HG02973 (cell line): ENCODE data around the gene CAMTA1.

Experiments
- ATAC-seq: cut with Tn5 transposase; IDR thresholded peaks from one replicate; pipeline ENCODE4 v1.9.1; 2021; ENCODE audit warnings: moderate library complexity; ENCODE audit not compliant: unreplicated experiment

The CAMTA1 gene

GRCh38 chr1:7220712-7221252 lies 435.5 kb downstream of the CAMTA1 start:
- ATAC-seq: no peak

DNA sequence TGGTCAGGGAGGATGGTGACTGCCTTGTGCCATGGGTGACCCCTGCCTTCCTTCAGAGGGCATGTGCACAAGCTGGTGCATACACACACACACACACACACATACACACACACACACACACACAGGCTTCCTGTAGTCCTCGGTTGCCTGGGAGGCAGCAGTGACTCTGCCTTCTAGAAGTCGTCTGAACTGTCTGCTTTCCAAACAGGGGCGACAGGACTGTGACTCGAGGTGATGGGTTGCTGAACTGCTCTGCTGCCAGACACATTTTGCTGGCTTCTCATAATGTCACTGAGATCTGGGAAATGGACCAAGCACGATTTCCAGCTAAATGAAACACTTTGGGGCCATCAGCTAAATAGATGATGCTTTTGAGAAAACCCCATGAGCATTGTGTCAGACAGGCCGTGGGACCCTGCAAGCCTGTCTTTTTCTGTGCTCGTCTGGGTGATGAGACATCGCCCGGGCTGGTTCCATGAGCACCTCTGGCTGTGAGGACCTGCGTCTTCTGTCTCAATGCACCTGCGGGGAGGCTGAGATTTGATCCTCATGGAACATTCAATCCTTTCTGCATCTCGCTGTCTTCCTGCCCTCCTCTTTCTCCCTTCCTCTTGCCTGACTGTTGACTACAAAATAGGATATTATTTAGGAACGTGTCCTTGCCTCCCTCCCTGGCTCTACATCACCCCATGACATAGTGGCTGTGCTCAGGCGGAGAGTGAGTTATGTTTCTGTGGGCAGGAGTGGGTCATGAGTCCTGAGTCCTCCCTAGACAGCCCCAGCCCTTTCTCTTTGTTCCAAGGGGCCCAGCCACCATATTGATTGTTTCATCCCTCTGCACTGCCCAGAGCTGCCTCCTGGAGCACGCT lies 436.8 kb downstream of the CAMTA1 start:
- no peak for ATAC-seq

DNA sequence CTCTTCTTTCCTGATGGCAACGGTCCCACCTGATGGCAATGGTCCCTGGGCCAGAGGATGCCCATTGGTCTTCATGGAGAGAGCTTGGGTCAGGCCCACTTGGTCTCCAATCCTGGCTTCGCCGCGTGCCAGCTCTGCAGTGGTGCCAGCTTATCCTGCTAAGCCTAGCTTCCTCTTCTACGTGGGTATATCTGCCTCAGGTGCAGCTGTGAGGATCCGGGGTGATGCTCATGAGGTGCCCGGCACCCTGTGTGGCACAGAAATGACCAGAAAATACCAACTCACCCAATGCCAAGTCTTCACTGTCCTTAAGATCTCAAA lies 437.4 kb downstream of the CAMTA1 start:
- ATAC-seq: no peak

DNA sequence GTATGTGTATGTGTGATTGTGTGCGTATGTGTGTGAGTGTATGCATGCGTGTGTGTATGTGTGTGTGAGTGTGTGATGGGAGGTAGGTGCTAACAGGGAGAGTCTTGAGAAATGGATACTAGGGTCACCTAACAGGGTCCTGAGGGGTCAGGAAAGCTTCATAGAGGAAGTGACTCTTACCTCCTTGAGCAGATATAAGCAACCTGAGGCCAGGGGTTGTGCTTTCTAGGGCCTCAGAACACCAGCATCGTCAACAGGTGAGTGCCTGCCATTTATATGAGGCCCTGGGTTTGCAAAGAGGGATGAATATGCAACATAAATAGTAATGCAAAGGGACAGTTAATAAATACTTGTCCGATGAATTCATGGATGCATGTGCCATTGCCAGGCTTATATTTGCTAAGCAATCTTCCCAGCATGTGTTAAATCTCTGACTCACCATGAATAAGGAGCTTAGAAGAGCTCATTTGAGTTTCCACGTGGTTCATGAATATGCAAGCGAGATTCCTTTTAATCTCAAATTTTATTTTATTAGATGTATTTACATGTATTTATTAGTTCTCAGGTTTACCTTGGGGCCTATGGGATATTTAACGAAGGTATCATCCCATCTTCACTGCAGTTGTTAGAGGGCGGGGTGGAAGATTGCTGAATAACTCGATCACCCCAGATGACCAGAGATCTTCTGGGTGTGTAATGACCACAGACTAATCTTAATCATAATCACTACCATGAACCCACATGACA lies 438.3 kb downstream of the CAMTA1 start:
- ATAC-seq: no peak

GRCh38 chr1:7224081-7224534 lies 438.9 kb downstream of the CAMTA1 start:
- ATAC-seq: no peak

- no peak for ATAC-seq
Measured at GRCh38 chr1:7224644-7225043, 439.4 kb downstream of the CAMTA1 start.

DNA sequence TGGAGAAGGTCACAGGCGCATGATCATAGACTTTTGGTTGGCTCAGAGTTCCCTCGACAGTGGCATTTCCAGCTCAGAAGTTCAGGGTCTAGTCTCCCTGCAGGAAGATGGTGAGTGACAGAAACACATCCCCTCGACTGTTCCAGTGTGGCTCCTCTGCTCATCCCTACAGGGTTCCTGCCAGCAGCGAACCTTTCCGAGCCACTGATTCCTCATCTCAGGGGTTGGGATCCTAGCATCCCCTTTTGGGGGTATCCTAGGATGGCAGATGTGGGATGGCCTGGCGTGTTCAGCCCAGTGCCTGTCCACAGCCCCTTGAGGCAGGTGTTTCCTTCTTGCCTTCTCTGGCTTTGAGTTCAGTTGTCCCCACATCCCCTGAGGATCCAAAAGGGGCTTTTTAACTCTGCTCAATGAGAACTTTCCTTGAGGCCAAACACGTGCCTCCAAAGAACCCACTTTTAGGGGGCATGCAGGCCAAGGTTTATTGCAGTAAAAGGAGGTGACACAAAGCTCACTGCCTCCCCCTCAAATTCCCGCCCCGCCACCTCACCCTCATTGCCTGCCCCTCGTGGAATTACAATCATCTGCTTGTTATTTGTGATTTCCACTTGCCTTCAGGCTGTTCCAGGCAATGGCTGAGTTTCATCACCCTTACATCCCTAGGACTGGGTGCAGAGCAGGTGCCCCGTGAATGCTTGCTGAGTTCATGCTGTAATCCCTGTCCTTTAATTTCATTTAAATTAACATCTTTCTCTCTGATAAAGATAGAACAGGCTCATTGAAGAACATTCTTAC lies 440.7 kb downstream of the CAMTA1 start:
- ATAC-seq: no peak

DNA sequence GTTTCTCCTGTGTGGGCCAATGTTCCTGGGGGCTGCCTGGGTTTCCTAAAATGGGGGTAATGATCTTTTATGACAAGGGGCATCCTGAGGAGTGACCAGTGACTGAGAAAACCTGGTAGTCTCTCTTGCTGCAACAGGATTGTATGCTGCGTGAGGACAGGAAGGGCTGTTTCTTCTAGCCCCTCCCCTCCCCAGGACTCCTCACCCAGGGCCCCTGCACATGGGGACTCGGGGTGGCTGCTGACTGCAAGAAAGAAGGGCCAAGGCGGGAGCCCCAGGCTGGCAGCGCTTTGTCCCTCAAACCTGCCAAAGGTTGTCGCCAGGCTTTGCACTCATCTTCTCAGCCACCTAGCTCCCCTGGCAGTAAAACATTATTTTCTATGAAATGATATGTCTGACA lies 442.4 kb downstream of the CAMTA1 start:
- no peak for ATAC-seq

GRCh38 chr1:7228252-7228961 lies 443.2 kb downstream of the CAMTA1 start:
- ATAC-seq: no peak

DNA sequence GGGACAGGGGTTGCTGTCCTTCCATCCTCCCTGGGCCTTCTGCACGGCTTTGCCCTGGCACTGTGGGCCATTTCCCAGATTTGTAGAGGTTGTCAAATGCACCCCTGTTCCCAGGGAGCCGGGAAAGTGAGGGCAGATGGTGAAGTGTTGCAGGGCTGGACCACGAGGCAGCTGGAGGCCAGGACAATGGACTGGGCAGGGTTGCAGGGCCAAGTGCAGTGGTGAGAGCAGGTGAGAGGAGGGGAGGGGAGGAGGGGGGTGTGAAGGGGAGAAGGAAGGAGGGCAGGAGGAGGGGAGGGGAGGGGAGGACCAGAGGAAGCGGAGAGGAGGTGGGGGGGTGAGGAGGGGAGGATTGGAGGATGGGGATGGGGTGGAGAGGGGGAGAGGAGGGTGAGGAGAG lies 443.9 kb downstream of the CAMTA1 start:
- no peak for ATAC-seq

DNA sequence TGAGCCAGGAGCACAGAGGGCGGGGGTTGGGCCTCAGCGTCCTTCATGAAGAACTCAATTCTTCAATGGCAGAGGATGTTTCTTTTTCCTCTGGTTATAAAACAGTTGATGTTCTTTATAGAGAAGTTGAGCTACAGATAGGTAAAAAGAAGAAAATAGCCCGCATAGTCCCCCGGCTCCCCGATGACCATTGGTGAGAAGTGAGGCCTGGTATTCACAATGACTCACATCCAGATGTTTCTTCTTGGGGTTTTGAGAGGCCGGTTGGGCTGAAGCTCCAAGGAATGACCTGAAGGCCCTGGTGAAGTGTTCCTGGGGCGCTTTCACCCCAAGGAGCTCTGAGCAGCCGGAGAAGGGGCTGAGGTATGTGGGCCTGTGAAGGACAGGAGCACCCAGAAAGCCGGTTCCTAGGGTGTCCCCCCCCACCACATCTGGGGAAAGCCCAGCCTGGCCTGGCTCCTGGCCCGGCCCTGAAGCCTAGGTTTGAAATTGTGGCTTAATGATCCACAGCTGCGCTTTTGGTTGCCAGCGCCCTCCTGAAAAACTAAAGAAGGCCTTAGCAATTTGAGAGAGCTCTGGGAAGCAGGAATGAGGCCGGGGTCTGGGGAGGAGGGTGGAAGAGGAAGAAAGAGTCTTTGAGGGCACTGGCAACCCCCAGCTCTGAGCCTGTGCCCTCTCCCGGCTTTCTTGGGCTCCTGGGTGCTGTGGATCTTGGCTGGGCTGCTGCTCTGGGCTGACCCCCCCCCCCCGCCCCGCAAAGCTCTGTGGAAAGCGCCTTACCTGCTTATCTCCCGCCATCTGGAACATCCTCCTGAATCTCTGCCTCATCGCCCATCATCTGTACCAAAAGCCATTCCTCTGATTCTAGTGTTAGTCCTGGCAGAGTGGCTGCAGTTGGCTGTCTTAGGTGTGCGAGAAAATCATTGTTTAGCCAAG lies 444.7 kb downstream of the CAMTA1 start:
- ATAC-seq: no peak

- no peak for ATAC-seq
Measured at GRCh38 chr1:7232441-7233236, 447.4 kb downstream of the CAMTA1 start.

DNA sequence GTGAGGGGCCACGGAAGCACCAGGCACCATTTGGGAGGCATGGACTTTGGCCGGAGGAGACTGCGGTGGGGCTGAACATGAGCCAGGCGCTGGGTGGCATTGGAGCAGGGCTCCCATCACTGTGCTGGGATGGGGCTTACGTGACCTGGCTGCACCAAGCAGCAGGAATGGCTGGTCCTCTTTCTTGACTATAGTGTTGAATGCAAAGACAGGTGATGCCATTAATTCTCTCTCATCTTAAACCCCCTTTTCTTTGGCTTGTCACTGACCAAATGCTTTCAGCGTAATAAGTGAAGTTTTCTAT lies 447.9 kb downstream of the CAMTA1 start:
- ATAC-seq: no peak

DNA sequence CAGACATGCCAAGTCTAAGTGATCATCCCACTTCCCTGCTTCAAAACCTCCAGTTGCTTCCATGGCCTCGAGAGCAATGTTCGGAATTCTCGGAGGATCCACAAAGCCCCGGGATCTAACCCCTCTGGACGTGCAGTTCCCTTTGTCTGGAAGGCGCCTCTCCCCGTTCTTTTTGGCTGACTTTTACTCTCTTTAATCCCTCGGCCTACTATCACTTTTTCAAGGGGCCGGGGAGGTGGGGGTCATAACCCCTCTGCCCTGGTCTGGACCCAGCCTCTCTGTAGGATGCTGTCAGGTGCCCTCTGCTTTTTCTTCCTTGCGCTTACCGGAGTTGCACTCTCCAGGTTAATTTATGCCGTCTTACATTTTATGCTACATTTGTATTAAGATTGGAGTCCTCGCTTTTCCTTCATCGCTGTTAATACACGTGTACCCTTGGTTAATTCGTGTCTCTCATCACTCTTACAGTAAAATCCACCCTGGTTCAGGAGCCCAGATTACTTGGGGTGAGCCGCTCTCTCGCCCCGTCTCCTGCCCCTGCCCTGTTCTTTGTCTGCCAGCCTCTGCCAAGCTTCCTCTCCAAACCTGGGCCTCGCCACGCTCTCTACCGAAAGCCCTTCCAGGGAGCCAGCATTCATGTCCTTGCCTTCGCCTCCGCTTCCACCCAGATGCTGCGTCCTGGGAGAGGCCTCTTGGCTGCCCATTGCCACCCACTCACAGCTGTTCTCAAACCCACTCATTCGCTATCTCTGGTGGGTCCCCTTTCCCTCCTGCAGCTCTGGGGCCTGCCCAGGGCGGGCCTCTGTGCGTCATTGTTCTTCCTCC lies 448.6 kb downstream of the CAMTA1 start:
- no peak for ATAC-seq

DNA sequence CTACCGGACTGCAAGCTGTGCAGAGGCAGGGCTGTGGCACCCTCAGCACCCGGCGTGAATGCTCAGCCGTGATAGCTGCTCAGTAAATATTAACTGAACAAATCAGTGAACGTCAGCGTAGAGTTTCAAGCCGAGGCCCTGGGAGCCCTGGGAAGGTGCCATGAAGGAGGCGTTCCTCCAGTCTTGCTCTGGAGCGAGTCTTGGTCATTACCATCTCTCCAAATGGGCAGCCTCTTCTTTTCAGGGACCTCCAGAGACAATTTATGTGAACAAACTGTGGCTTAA lies 449.2 kb downstream of the CAMTA1 start:
- ATAC-seq: no peak

DNA sequence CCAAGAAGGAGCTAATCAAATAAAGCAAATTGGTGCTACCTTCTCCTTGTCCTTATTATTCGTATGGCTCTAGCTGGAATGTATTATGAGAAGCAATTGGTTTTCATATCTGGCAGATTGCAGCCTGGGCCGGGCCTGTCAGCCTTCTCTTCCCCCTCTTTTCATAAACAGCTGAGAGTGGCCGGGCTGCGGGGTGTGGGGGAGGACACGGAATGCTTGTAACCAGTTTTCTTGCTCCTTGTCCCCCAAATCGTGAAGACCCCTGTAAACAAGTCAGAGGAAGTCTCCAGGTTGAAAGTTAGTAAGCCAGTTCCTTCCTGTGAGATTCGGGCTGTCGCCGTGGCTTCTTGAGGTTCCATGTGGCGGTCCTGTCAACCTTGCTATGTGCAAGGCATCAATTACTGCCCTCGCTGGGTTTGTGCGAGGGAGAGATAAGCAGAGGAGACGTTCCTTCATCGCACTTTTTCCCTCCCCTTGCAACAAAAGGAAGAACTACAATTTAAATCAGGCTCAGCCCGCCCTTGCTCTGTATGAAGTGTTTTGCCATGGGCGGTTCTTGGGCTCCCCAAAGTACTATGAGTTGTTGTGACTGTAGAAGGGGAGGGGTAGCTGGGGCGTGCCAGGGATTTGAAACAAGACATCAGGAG lies 450.7 kb downstream of the CAMTA1 start:
- ATAC-seq: no peak

DNA sequence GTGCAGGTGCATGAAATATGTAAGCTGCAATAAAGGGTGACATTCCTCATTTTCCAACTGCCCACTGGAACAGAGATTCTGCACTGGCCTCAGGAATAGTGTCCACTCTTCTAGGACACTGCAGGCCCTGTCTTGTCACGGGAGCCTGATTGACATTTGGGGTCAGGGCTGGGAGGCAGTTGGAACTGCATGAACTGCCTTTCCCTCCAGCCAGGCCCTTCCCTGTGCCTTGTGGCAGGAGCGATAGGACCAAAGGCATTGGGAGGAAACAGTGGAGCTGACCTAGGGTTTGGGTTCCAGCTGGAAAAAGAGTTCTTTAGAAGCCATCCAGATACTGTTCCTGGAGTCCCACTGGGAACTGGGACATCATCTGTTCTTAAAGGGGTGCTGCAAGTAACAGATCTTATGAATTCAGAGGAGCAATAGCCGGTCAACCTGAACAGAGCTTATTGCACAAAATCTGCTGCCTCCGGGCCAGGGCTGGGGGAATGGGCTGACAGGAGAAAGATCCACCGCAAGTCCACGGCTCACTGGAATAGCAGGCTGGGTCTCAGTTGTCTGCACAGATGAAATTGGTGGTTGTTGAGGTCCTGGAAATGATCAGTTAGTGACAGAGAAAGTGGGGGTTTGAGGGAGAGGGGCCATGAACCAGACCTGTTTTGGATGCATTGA lies 451.7 kb downstream of the CAMTA1 start:
- no peak for ATAC-seq
